T-cell (primary cell): ENCODE measurements around the gene TOB2. TPM values are rescaled to one million over a fixed set of nuclear protein-coding genes. Genes with fewer than 3 reads are reported as not detected.
"Not testable (repeated sequence)": the region's sequence is repeated elsewhere in the genome, so short reads cannot be mapped to it uniquely, and the experiment has no call there.

Source experiments
- ATAC-seq, 4 experiments: fragments of 200-7000 bp in 3 of 4; fragments of 150-1000 bp in 1 of 4; cut with Tn5 transposase; replicated peaks in 1 of 4; 1 replicate in 3 of 4; 2 replicates in 1 of 4; pipeline ENCODE4 v1.10.0; 2021; ENCODE audit warnings: moderate library complexity in 3 of 4, mild to moderate bottlenecking in 2 of 4, moderate number of reproducible peaks in 1 of 4
- CTCF ChIA-PET, 2 donors: fragments of 300-600 bp; sonication (Branson Sonifier 250); formaldehyde crosslinking; loops; one replicate each; lab custom pipeline; 2022; ENCODE audit warnings: antibody characterized with exemption in 2 of 2; lab: Charles Lee
- POLR2A ChIA-PET, 2 donors: fragments of 300-600 bp; sonication (Branson Sonifier 250); formaldehyde crosslinking; loops; one replicate each; lab custom pipeline; 2022; ENCODE audit warnings: antibody characterized with exemption in 2 of 2; lab: Charles Lee
- DNase-seq, 35 experiments: peaks; one replicate each; pipeline versions ENCODE4 v3.0.0 to v3.0.0-alpha.2; 2013 to 2023
- H3K27ac ChIP-seq: one replicate; pipeline ENCODE4 v1.5.1; 2013; ENCODE audit warnings: low read length
- H3K27me3 ChIP-seq, 2 experiments: replicated peaks in 1 of 2; 1 replicate in 1 of 2; 2 replicates in 1 of 2; pipeline versions ENCODE4 v1.6.1 to v1.7.0; 2013; ENCODE audit warnings: low read length in 1 of 2, mixed read lengths in 1 of 2; ENCODE audit not compliant: control insufficient read depth in 2 of 2, insufficient read depth in 2 of 2; ENCODE audit errors: extremely low read depth in 1 of 2
- H3K36me3 ChIP-seq, 2 donors: 1 replicate in 1 of 2; 2 replicates in 1 of 2; pipeline versions ENCODE4 v1.6.1 to v1.7.0; 2013; ENCODE audit warnings: low read length in 1 of 2; ENCODE audit not compliant: control insufficient read depth in 2 of 2, insufficient read depth in 1 of 2; ENCODE audit errors: extremely low read depth in 1 of 2
- H3K4me1 ChIP-seq, 2 experiments: 1 replicate in 1 of 2; 2 replicates in 1 of 2; pipeline versions ENCODE4 v1.6.1 to v1.7.0; 2013; ENCODE audit warnings: low read length in 2 of 2, mixed read lengths in 1 of 2; ENCODE audit not compliant: insufficient read depth in 2 of 2, control insufficient read depth in 1 of 2; ENCODE audit errors: extremely low read depth in 1 of 2
- H3K4me3 ChIP-seq, 2 donors: 1 replicate in 1 of 2; 2 replicates in 1 of 2; pipeline versions ENCODE4 v1.5.1 to v1.7.0; 2013; ENCODE audit warnings: mild to moderate bottlenecking in 2 of 2, low read length in 1 of 2, moderate library complexity in 1 of 2; ENCODE audit not compliant: control insufficient read depth in 1 of 2; ENCODE audit errors: extremely low read depth in 1 of 2
- H3K9me3 ChIP-seq: 2 replicates; pipeline ENCODE4 v1.7.0; 2013
- H3K27ac Mint-ChIP-seq, 2 donors: one replicate each; pipeline ENCODE4 v1.8.0; 2020 to 2021; ENCODE audit warnings: mild to moderate bottlenecking in 2 of 2, mixed read lengths in 2 of 2
- H3K27me3 Mint-ChIP-seq, 2 donors: one replicate each; pipeline ENCODE4 v1.8.0; 2021 to 2022; ENCODE audit warnings: mixed read lengths in 2 of 2
- H3K36me3 Mint-ChIP-seq: one replicate; pipeline ENCODE4 v1.8.0; 2021; ENCODE audit warnings: mixed read lengths
- H3K4me1 Mint-ChIP-seq, 3 donors: one replicate each; pipeline ENCODE4 v1.8.0; 2020 to 2022; ENCODE audit warnings: mixed read lengths in 3 of 3, mild to moderate bottlenecking in 1 of 3
- H3K4me3 Mint-ChIP-seq, 3 donors: one replicate each; pipeline ENCODE4 v1.8.0; 2020 to 2022; ENCODE audit warnings: mild to moderate bottlenecking in 3 of 3, mixed read lengths in 3 of 3, moderate library complexity in 3 of 3
- H3K9me3 Mint-ChIP-seq, 3 donors: one replicate each; pipeline ENCODE4 v1.8.0; 2020 to 2022; ENCODE audit warnings: mixed read lengths in 3 of 3
- WGBS: methylation state at CpG from one replicate; pipeline ENCODE4 v1.1.5; 2013; ENCODE audit warnings: missing lambda C conversion rate; ENCODE audit not compliant: insufficient coverage; 5-methylcytosine and 5-hydroxymethylcytosine counted together
- total RNA-seq, 35 experiments: library from RNA in 6 of 35; stranded (reverse) in 6 of 35; fragments of 120-200 nt in 1 of 35; gene quantifications; one replicate each; pipeline versions ENCODE4 v1.2.1 to v1.2.4 and lab custom pipeline; 2013 to 2026

The TOB2 gene
- total RNA-seq, 5 donors from 2014 or later (not counting 1 experiment from before 2014, with no cell fraction given) = 22.2 to 48.6 (median 37.9) TPM

- DNase-seq (no peak), ATAC-seq (no peak)
- Histone ChIP-seq H3K4me1 (peaks cover 0 to 14% of the 10 kb centered on the region in 2 experiments), H3K9me3 (no peaks in the 10 kb centered on the region), H3K4me3 (no peak overlapping the region), H3K27ac (no peak overlapping the region), H3K27me3 (no peaks in the 10 kb centered on the region), H3K36me3 (peaks cover 21 to 71% of the 10 kb centered on the region in 2 donors)
- 75% methylated on average over 2 of the region's 4 CpGs for WGBS
- H3K9me3 Mint-ChIP-seq = no peaks in the 10 kb centered on the region
- ChIA-PET POLR2A (interaction anchor here in 1 of 2 donors (1.6 kb wide), 1 partner anchor 11 kb away, joined by 6 read pairs; the partner anchor contains the start of gene TOB2), CTCF (no interaction called here)
- H3K36me3 Mint-ChIP-seq = peaks cover 24% of the 10 kb centered on the region
- H3K4me1 Mint-ChIP-seq = peaks cover 10 to 27% (median 13%) of the 10 kb centered on the region in 3 donors
- peak overlapping the region in 1 of 2 donors; percentile 44 for H3K27ac Mint-ChIP-seq
- no peak overlapping the region for H3K4me3 Mint-ChIP-seq
- no peaks in the 10 kb centered on the region for H3K27me3 Mint-ChIP-seq
Observed at GRCh38 chr22:41435560-41435959, 11.0 kb downstream of the TOB2 start.

- H3K4me3 Mint-ChIP-seq, ATAC-seq, H3K27ac ChIP-seq, H3K27me3 Mint-ChIP-seq, H3K27me3 ChIP-seq, DNase-seq, POLR2A ChIA-PET, H3K27ac Mint-ChIP-seq, H3K9me3 ChIP-seq, H3K9me3 Mint-ChIP-seq, H3K4me3 ChIP-seq: not testable (repeated sequence)
- Mint-ChIP-seq H3K36me3 (peaks cover 24% of the 10 kb centered on the region), H3K4me1 (peaks cover 10 to 27% (median 13%) of the 10 kb centered on the region in 3 donors)
- H3K4me1 ChIP-seq = peaks cover 0 to 11% of the 10 kb centered on the region in 2 experiments
- peaks cover 22 to 75% of the 10 kb centered on the region in 2 donors for H3K36me3 ChIP-seq
- 100% methylated on average over 2 of the region's 5 CpGs for WGBS
- CTCF ChIA-PET = interaction anchor here in 1 of 2 donors (0.6 kb wide), 1 partner anchor 1088 kb away, joined by 3 read pairs; the partner anchor contains the start of gene ADSL
Observed at GRCh38 chr22:41434361-41435003, 12.1 kb downstream of the TOB2 start.

GRCh38 chr22:41433480-41433879 is 13.1 kb downstream of the TOB2 start:
- POLR2A ChIA-PET = not testable (repeated sequence)

GRCh38 chr22:41431656-41432055 is 14.9 kb downstream of the TOB2 start:
- H3K4me1 Mint-ChIP-seq = peaks cover 8 to 22% (median 13%) of the 10 kb centered on the region in 3 donors
- no peak for ATAC-seq
- H3K27me3 Mint-ChIP-seq = no peaks in the 10 kb centered on the region
- H3K9me3 Mint-ChIP-seq = no peaks in the 10 kb centered on the region
- H3K4me3 Mint-ChIP-seq = no peak overlapping the region
- Histone ChIP-seq H3K9me3 (no peaks in the 10 kb centered on the region), H3K27me3 (no peaks in the 10 kb centered on the region), H3K4me1 (peaks cover 0 to 9% of the 10 kb centered on the region in 2 experiments), H3K27ac (no peak overlapping the region), H3K4me3 (no peak overlapping the region), H3K36me3 (peaks cover 21 to 58% of the 10 kb centered on the region in 2 donors)
- H3K36me3 Mint-ChIP-seq = peaks cover 23% of the 10 kb centered on the region
- 91% methylated on average over 4 of the region's 6 CpGs for WGBS
- ChIA-PET CTCF (no interaction called here), POLR2A (interaction anchor here in 1 of 2 donors (0.6 kb wide), 1 partner anchor 897 kb away, joined by 5 read pairs; no protein-coding TSS in a partner anchor)
- no peak for DNase-seq
- no peak overlapping the region for H3K27ac Mint-ChIP-seq

More at GRCh38 chr22:41433480-41433879, 13.1 kb downstream of the TOB2 start:
- H3K9me3 ChIP-seq, H3K4me3 Mint-ChIP-seq, H3K4me3 ChIP-seq, H3K4me1 ChIP-seq, H3K27ac ChIP-seq, H3K9me3 Mint-ChIP-seq, H3K27me3 ChIP-seq, DNase-seq, H3K27me3 Mint-ChIP-seq, CTCF ChIA-PET, ATAC-seq: not testable (repeated sequence)
- peaks cover 6 to 21% (median 13%) of the 10 kb centered on the region in 3 donors for H3K4me1 Mint-ChIP-seq
- WGBS = no CpG with 5 or more reads among the region's 1 CpG
- peaks cover 24% of the 10 kb centered on the region for H3K36me3 Mint-ChIP-seq
- peaks cover 26 to 69% of the 10 kb centered on the region in 2 donors for H3K36me3 ChIP-seq
- peak overlapping the region in 1 of 2 donors; percentile 44 for H3K27ac Mint-ChIP-seq

GRCh38 chr22:41429951-41430332 is 16.7 kb downstream of the TOB2 start:
- no peak overlapping the region for H3K27ac ChIP-seq
- H3K4me1 ChIP-seq = peaks cover 8 to 19% of the 10 kb centered on the region in 2 experiments
- DNase-seq (no peak), ATAC-seq (no peak)
- H3K27me3 ChIP-seq = no peaks in the 10 kb centered on the region
- 100% methylated on average over 2 of the region's 8 CpGs for WGBS
- Mint-ChIP-seq H3K27me3 (no peaks in the 10 kb centered on the region), H3K36me3 (peaks cover 17% of the 10 kb centered on the region), H3K4me1 (peaks cover 15 to 24% (median 23%) of the 10 kb centered on the region in 3 donors), H3K27ac (no peak overlapping the region), H3K9me3 (no peaks in the 10 kb centered on the region), H3K4me3 (no peak overlapping the region)
- ChIA-PET CTCF (interaction anchor here in 1 of 2 donors (0.6 kb wide), 1 partner anchor 20 kb away, joined by 3 read pairs; no protein-coding TSS in a partner anchor), POLR2A (no interaction called here)
- H3K9me3 ChIP-seq = no peaks in the 10 kb centered on the region
- peaks cover 12 to 48% of the 10 kb centered on the region in 2 donors for H3K36me3 ChIP-seq
- H3K4me3 ChIP-seq = no peak overlapping the region

GRCh38 chr22:41429232-41429950 is 17.2 kb downstream of the TOB2 start:
- Histone ChIP-seq H3K9me3 (no peaks in the 10 kb centered on the region), H3K27ac (no peak overlapping the region), H3K4me3 (no peak overlapping the region), H3K27me3 (no peaks in the 10 kb centered on the region), H3K4me1 (peaks cover 8 to 22% of the 10 kb centered on the region in 2 experiments), H3K36me3 (peaks cover 16 to 43% of the 10 kb centered on the region in 2 donors)
- H3K27me3 Mint-ChIP-seq = no peaks in the 10 kb centered on the region
- no peak for ATAC-seq
- peaks cover 15 to 23% (median 22%) of the 10 kb centered on the region in 3 donors for H3K4me1 Mint-ChIP-seq
- CTCF ChIA-PET = no interaction called here
- no peak for DNase-seq
- WGBS = 100% methylated on average over 1 of the region's 13 CpGs
- H3K27ac Mint-ChIP-seq = no peak overlapping the region
- H3K9me3 Mint-ChIP-seq = no peaks in the 10 kb centered on the region
- peaks cover 17% of the 10 kb centered on the region for H3K36me3 Mint-ChIP-seq
- POLR2A ChIA-PET = interaction anchor here in 1 of 2 donors (0.6 kb wide), 1 partner anchor 208 kb away, joined by 8 read pairs; no protein-coding TSS in a partner anchor
- H3K4me3 Mint-ChIP-seq = no peak overlapping the region
